ENCODE results near the gene RPEL1. TPM values are rescaled to one million over a fixed set of nuclear protein-coding genes. Genes with fewer than 3 reads are reported as not detected.
"Not testable (repeated sequence)": the region's sequence is repeated elsewhere in the genome, so short reads cannot be mapped to it uniquely, and the experiment has no call there.

RPEL1 gene
- total RNA-seq, 1 donor from 2014 or later, result not detected

- intact Hi-C loops (cut with DNase I), result no loop called here
- H3K4me3 ChIP-seq, result no peak overlapping the region
- no peaks in the 10 kb centered on the region for H3K27me3 ChIP-seq
- no peak overlapping the region for H3K27ac ChIP-seq
- no peaks in the 10 kb centered on the region for H3K36me3 ChIP-seq
- no peaks in the 10 kb centered on the region for H3K4me1 ChIP-seq
- no peak for DNase-seq (ENCODE audit: extremely low spot score in 2 of 2)
- no peak for TF ChIP-seq CTCF (IDR thresholded peaks at IDR 0.05)
- no peak for TF ChIP-seq POLR2AphosphoS5 (IDR thresholded peaks at IDR 0.05; ENCODE audit: insufficient read depth in 1 of 2, low read depth in 1 of 2)
- TF ChIP-seq POLR2A (IDR thresholded peaks at IDR 0.05), result no peak
- H3K9me3 ChIP-seq, result no peaks in the 10 kb centered on the region
Observed at GRCh38 chr10:103215601-103216000, 30.1 kb upstream of the RPEL1 start.

GRCh38 chr10:103216362-103216761 is 29.3 kb upstream of the RPEL1 start:
- DNase-seq (ENCODE audit: extremely low spot score in 2 of 2); H3K27ac ChIP-seq; H3K4me3 ChIP-seq; H3K27me3 ChIP-seq; intact Hi-C loops (cut with DNase I); H3K9me3 ChIP-seq; H3K36me3 ChIP-seq; H3K4me1 ChIP-seq: not testable (repeated sequence)

- no peaks in the 10 kb centered on the region for H3K27me3 ChIP-seq
- DNase-seq (ENCODE audit: extremely low spot score in 2 of 2), result no peak
- intact Hi-C loops (cut with DNase I), result no loop called here
- H3K9me3 ChIP-seq, result peaks cover 6% of the 10 kb centered on the region
- no peaks in the 10 kb centered on the region for H3K4me1 ChIP-seq
- H3K27ac ChIP-seq, result no peak overlapping the region
- H3K4me3 ChIP-seq, result no peak overlapping the region
- H3K36me3 ChIP-seq, result no peaks in the 10 kb centered on the region
- TF ChIP-seq CTCF (IDR thresholded peaks at IDR 0.05) (no peak), POLR2A (IDR thresholded peaks at IDR 0.05) (no peak), POLR2AphosphoS5 (IDR thresholded peaks at IDR 0.05; ENCODE audit: insufficient read depth in 1 of 2, low read depth in 1 of 2) (no peak)
Observed at GRCh38 chr10:103224133-103224532, 21.6 kb upstream of the RPEL1 start.

GRCh38 chr10:103224721-103225120 is 21.0 kb upstream of the RPEL1 start:
- intact Hi-C loops (cut with DNase I); DNase-seq (ENCODE audit: extremely low spot score in 2 of 2); H3K36me3 ChIP-seq; H3K4me3 ChIP-seq; H3K9me3 ChIP-seq; H3K27ac ChIP-seq; H3K27me3 ChIP-seq; H3K4me1 ChIP-seq: not testable (repeated sequence)

- no peak overlapping the region for H3K27ac ChIP-seq
- no peaks in the 10 kb centered on the region for H3K27me3 ChIP-seq
- TF ChIP-seq POLR2A (IDR thresholded peaks at IDR 0.05) (no peak), POLR2AphosphoS5 (IDR thresholded peaks at IDR 0.05; ENCODE audit: insufficient read depth in 1 of 2, low read depth in 1 of 2) (no peak), CTCF (IDR thresholded peaks at IDR 0.05) (no peak)
- intact Hi-C loops (cut with DNase I), result no loop called here
- H3K9me3 ChIP-seq, result peaks cover 6% of the 10 kb centered on the region
- no peak for DNase-seq (ENCODE audit: extremely low spot score in 2 of 2)
- H3K36me3 ChIP-seq, result no peaks in the 10 kb centered on the region
- H3K4me3 ChIP-seq, result no peak overlapping the region
- H3K4me1 ChIP-seq, result no peaks in the 10 kb centered on the region
Observed at GRCh38 chr10:103225939-103226338, 19.7 kb upstream of the RPEL1 start.

GRCh38 chr10:103227416-103227815 is 18.3 kb upstream of the RPEL1 start:
- intact Hi-C loops (cut with DNase I), result no loop called here
- H3K9me3 ChIP-seq, result peaks cover 6% of the 10 kb centered on the region
- H3K27me3 ChIP-seq, result no peaks in the 10 kb centered on the region
- TF ChIP-seq POLR2A (IDR thresholded peaks at IDR 0.05) (no peak), CTCF (IDR thresholded peaks at IDR 0.05) (no peak), POLR2AphosphoS5 (IDR thresholded peaks at IDR 0.05; ENCODE audit: insufficient read depth in 1 of 2, low read depth in 1 of 2) (no peak)
- no peaks in the 10 kb centered on the region for H3K4me1 ChIP-seq
- DNase-seq (ENCODE audit: extremely low spot score in 2 of 2), result no peak
- no peak overlapping the region for H3K27ac ChIP-seq
- no peaks in the 10 kb centered on the region for H3K36me3 ChIP-seq
- H3K4me3 ChIP-seq, result no peak overlapping the region

Measured in vagina (tissue), 2 donors.